ENCODE results near the gene CMPK1.

Gene CMPK1

GRCh38 chr1:47412437-47412836, 78.8 kb downstream of the CMPK1 start:
- ATAC-seq = no peak

GRCh38 chr1:47415728-47416318, 82.2 kb downstream of the CMPK1 start, which contains the start of gene FOXE3:
Gene FOXE3, plus strand, starts transcription at chr1:47416285. Its CDS starts 31 bp downstream, at chr1:47416316.
- TF ChIP-seq BACH2 (CRISPR knock-in tag; IDR thresholded peaks at IDR 0.05; ENCODE audit: borderline replicate concordance) = no peak
- no peak for ATAC-seq

More at GRCh38 chr1:47412437-47412836, 78.8 kb downstream of the CMPK1 start:
- TF ChIP-seq PATZ1 (CRISPR knock-in tag; IDR thresholded peaks at IDR 0.05; ENCODE audit: borderline replicate concordance) (no peak), ZFP3 (CRISPR knock-in tag; IDR thresholded peaks at IDR 0.05) (no peak), ZC3H10 (CRISPR knock-in tag; IDR thresholded peaks at IDR 0.05) (no peak), RARB (CRISPR knock-in tag; IDR thresholded peaks at IDR 0.05) (no peak), ZNF8 (CRISPR knock-in tag; IDR thresholded peaks at IDR 0.05) (no peak), ZNF565 (CRISPR knock-in tag; conservative IDR thresholded peaks at IDR 0.05; ENCODE audit: low read depth) (no peak), GLIS3 (CRISPR knock-in tag; IDR thresholded peaks at IDR 0.05) (no peak), CSRNP3 (CRISPR knock-in tag; IDR thresholded peaks at IDR 0.05) (no peak), CSDC2 (CRISPR knock-in tag; IDR thresholded peaks at IDR 0.05) (no peak), ISL1 (CRISPR knock-in tag; IDR thresholded peaks at IDR 0.05) (no peak), ZFP30 (CRISPR knock-in tag; IDR thresholded peaks at IDR 0.05) (no peak), ESRRG (CRISPR knock-in tag; IDR thresholded peaks at IDR 0.05) (no peak), TOX (CRISPR knock-in tag; IDR thresholded peaks at IDR 0.05; ENCODE audit: borderline replicate concordance) (no peak)

GRCh38 chr1:47416319-47417169, 83.0 kb downstream of the CMPK1 start:
- TF ChIP-seq CSDC2 (CRISPR knock-in tag; IDR thresholded peaks at IDR 0.05) = no peak
- no peak for TF ChIP-seq ZNF70 (CRISPR knock-in tag; IDR thresholded peaks at IDR 0.05)
- no peak for TF ChIP-seq GLIS3 (CRISPR knock-in tag; IDR thresholded peaks at IDR 0.05)
- no peak for TF ChIP-seq TOX (CRISPR knock-in tag; IDR thresholded peaks at IDR 0.05; ENCODE audit: borderline replicate concordance)
- no peak for TF ChIP-seq OSR1 (CRISPR knock-in tag; IDR thresholded peaks at IDR 0.05)
- TF ChIP-seq POU6F1 (CRISPR knock-in tag; IDR thresholded peaks at IDR 0.05; ENCODE audit: borderline replicate concordance, low read depth) = no peak
- no peak for TF ChIP-seq PATZ1 (CRISPR knock-in tag; IDR thresholded peaks at IDR 0.05; ENCODE audit: borderline replicate concordance)
- no peak for TF ChIP-seq TSHZ2 (CRISPR knock-in tag; IDR thresholded peaks at IDR 0.05)
- no peak for TF ChIP-seq SNAI2 (CRISPR knock-in tag; IDR thresholded peaks at IDR 0.05)
- TF ChIP-seq ISL1 (CRISPR knock-in tag; IDR thresholded peaks at IDR 0.05) = no peak
- TF ChIP-seq ESRRG (CRISPR knock-in tag; IDR thresholded peaks at IDR 0.05) = no peak
- TF ChIP-seq ZFP30 (CRISPR knock-in tag; IDR thresholded peaks at IDR 0.05) = no peak
- no peak for TF ChIP-seq ZFP3 (CRISPR knock-in tag; IDR thresholded peaks at IDR 0.05)
- TF ChIP-seq ARNTL (CRISPR knock-in tag; IDR thresholded peaks at IDR 0.05; ENCODE audit: borderline replicate concordance, low read depth) = no peak
- no peak for TF ChIP-seq RARB (CRISPR knock-in tag; IDR thresholded peaks at IDR 0.05)
- TF ChIP-seq CREB5 (CRISPR knock-in tag; IDR thresholded peaks at IDR 0.05; ENCODE audit: low read depth) = no peak
- no peak for TF ChIP-seq ZC3H10 (CRISPR knock-in tag; IDR thresholded peaks at IDR 0.05)
- no peak for ATAC-seq
